Tibial nerve (tissue), 4 donors: ENCODE measurements around the gene MOCS1. TPM values are rescaled to one million over a fixed set of nuclear protein-coding genes. Genes with fewer than 3 reads are reported as not detected.

Experiments used
- DNase-seq, 2 donors: peaks; one replicate each; pipeline ENCODE4 v3.0.0-alpha.2; 2019; ENCODE audit warnings: low spot score in 2 of 2
- H3K27ac ChIP-seq, 4 donors: fragments of 200-600 bp; sonication (generic) in 3 of 4; one replicate each; pipeline ENCODE4 v1.5.1; 2017 to 2019; ENCODE audit warnings: mild to moderate bottlenecking in 1 of 4
- H3K27me3 ChIP-seq, 2 donors: fragments of 200-600 bp; sonication (generic) in 1 of 2; one replicate each; pipeline versions ENCODE4 v1.5.1 to v1.6.0; 2017 to 2019
- H3K36me3 ChIP-seq, 3 donors: fragments of 200-600 bp; sonication (generic); one replicate each; pipeline ENCODE4 v1.5.1; 2018 to 2019
- H3K4me1 ChIP-seq, 4 donors: fragments of 200-600 bp; sonication (generic) in 3 of 4; one replicate each; pipeline ENCODE4 v1.5.1; 2017 to 2019
- H3K4me3 ChIP-seq, 4 donors: fragments of 200-600 bp; sonication (generic) in 3 of 4; one replicate each; pipeline ENCODE4 v1.5.1; 2017 to 2019; ENCODE audit warnings: mild to moderate bottlenecking in 1 of 4, moderate library complexity in 1 of 4
- H3K9me3 ChIP-seq, 4 donors: fragments of 200-600 bp; sonication (generic) in 3 of 4; one replicate each; pipeline ENCODE4 v1.5.1; 2017 to 2019
- EP300 ChIP-seq, 2 donors: sonication (generic); formaldehyde crosslinking; IDR thresholded peaks; one replicate each; pipeline ENCODE4 v1.6.1; 2017; ENCODE audit warnings: antibody characterized with exemption in 2 of 2, mild to moderate bottlenecking in 1 of 2
- POLR2A ChIP-seq, 2 donors: fragments of 450-650 bp; IDR thresholded peaks; one replicate each; pipeline ENCODE4 v1.6.1; 2017; ENCODE audit warnings: antibody characterized with exemption in 2 of 2, mild to moderate bottlenecking in 2 of 2, moderate library complexity in 2 of 2
- WGBS, 2 donors: methylation state at CpG; one replicate each; pipeline ENCODE4 v1.1.5; 2018; 5-methylcytosine and 5-hydroxymethylcytosine counted together
- total RNA-seq, 4 donors: library from RNA; depleted of rRNA; stranded (reverse); fragments of >200 nt; gene quantifications; one replicate each; pipeline ENCODE4 v1.1.0, GENCODE V29; 2016
- TF ChIP-seq, protein P1 (sequence below), 5 experiments: fragments of 200-600 bp in 3 of 5; fragments of 450-650 bp in 2 of 5; sonication (generic) in 3 of 5; IDR thresholded peaks; one replicate each; pipeline ENCODE4 v1.5.1; 2016 to 2019; ENCODE audit warnings: antibody characterized with exemption in 5 of 5, mild to moderate bottlenecking in 3 of 5, moderate library complexity in 2 of 5

MOCS1 gene
- total RNA-seq, 4 donors from 2014 or later = 56.7 to 103 (median 71.0) TPM

GRCh38 chr6:39915866-39916265 is 18.4 kb downstream of the MOCS1 start:
- DNase-seq = no peak
- 98 to 99% methylated on average over 4 to 5 of the region's 5 CpGs for WGBS, 2 donors
- Histone ChIP-seq H3K9me3 (no peaks in the 10 kb centered on the region), H3K4me3 (no peak overlapping the region), H3K27ac (no peak overlapping the region), H3K27me3 (no peaks in the 10 kb centered on the region), H3K4me1 (no peaks in the 10 kb centered on the region), H3K36me3 (peaks cover 0 to 93% (median 3%) of the 10 kb centered on the region in 3 donors)
- TF ChIP-seq POLR2A (IDR thresholded peaks at IDR 0.05) (no peak), EP300 (IDR thresholded peaks at IDR 0.05) (no peak)
- TF ChIP-seq, protein P1, sequence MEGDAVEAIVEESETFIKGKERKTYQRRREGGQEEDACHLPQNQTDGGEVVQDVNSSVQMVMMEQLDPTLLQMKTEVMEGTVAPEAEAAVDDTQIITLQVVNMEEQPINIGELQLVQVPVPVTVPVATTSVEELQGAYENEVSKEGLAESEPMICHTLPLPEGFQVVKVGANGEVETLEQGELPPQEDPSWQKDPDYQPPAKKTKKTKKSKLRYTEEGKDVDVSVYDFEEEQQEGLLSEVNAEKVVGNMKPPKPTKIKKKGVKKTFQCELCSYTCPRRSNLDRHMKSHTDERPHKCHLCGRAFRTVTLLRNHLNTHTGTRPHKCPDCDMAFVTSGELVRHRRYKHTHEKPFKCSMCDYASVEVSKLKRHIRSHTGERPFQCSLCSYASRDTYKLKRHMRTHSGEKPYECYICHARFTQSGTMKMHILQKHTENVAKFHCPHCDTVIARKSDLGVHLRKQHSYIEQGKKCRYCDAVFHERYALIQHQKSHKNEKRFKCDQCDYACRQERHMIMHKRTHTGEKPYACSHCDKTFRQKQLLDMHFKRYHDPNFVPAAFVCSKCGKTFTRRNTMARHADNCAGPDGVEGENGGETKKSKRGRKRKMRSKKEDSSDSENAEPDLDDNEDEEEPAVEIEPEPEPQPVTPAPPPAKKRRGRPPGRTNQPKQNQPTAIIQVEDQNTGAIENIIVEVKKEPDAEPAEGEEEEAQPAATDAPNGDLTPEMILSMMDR (IDR thresholded peaks at IDR 0.05) = no peak

- no peak overlapping the region for H3K4me3 ChIP-seq
- DNase-seq = no peak
- H3K4me1 ChIP-seq = no peaks in the 10 kb centered on the region
- WGBS, 2 donors = 93 to 97% methylated on average over 3 of the region's 3 CpGs
- H3K27ac ChIP-seq = no peak overlapping the region
- no peak for TF ChIP-seq POLR2A (IDR thresholded peaks at IDR 0.05)
- TF ChIP-seq EP300 (IDR thresholded peaks at IDR 0.05) = no peak
- TF ChIP-seq, protein P1 (IDR thresholded peaks at IDR 0.05) = no peak
- H3K27me3 ChIP-seq = no peaks in the 10 kb centered on the region
- H3K9me3 ChIP-seq = no peaks in the 10 kb centered on the region
- peaks cover 0 to 93% (median 3%) of the 10 kb centered on the region in 3 donors for H3K36me3 ChIP-seq
These were observed 20.0 kb downstream of the MOCS1 start for GRCh38 chr6:39914239-39914638.

- DNase-seq = no peak
These were observed 20.8 kb downstream of the MOCS1 start for GRCh38 chr6:39913391-39913916.

GRCh38 chr6:39912446-39912845 is 21.8 kb downstream of the MOCS1 start:
- DNase-seq = no peak
- no peaks in the 10 kb centered on the region for H3K4me1 ChIP-seq
- no peak overlapping the region for H3K27ac ChIP-seq
- H3K36me3 ChIP-seq = peaks cover 0 to 96% (median 3%) of the 10 kb centered on the region in 3 donors
- H3K9me3 ChIP-seq = no peaks in the 10 kb centered on the region
- H3K27me3 ChIP-seq = no peaks in the 10 kb centered on the region
- TF ChIP-seq EP300 (IDR thresholded peaks at IDR 0.05) (no peak), POLR2A (IDR thresholded peaks at IDR 0.05) (no peak)
- TF ChIP-seq, protein P1 (IDR thresholded peaks at IDR 0.05) = no peak
- WGBS, 2 donors = 81 to 90% methylated on average over 4 of the region's 4 CpGs
- H3K4me3 ChIP-seq = no peak overlapping the region

More at GRCh38 chr6:39913391-39913916, 20.8 kb downstream of the MOCS1 start:
- TF ChIP-seq POLR2A (IDR thresholded peaks at IDR 0.05) = no peak
- Histone ChIP-seq H3K36me3 (peaks cover 0 to 94% (median 3%) of the 10 kb centered on the region in 3 donors), H3K27ac (no peak overlapping the region), H3K27me3 (no peaks in the 10 kb centered on the region), H3K4me1 (no peaks in the 10 kb centered on the region), H3K9me3 (no peaks in the 10 kb centered on the region), H3K4me3 (no peak overlapping the region)
- 91 to 95% methylated on average over 12 of the region's 12 CpGs for WGBS, 2 donors

DNA sequence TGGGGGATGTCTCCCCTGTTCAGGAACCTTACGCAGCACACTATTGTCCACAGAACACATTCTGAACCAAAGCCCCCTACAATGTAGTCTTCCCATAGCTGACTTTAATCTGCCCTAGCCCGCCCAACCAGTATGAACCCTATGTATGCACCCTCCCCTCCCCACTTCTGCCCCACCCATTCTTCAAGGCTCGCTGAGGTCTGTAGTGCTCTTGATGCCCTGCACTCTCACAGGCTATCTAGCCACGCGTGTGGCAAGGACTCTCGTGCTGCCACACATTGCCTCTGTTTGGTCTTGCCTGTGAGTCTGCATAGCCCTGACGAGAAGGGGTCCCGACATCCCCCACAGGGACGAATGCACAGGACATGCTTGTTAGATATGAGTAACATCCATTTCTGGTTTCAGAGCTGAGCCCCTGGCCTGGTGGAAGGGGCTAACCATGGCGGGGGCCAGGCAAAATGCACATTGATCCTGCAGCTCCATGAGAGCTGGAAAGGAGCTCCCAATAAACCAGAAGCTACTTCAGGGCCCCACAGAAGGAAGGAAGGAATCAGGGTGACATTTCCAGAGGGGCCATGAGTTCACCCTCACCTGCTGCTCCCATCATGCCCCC is 22.6 kb downstream of the MOCS1 start:
- TF ChIP-seq EP300 (IDR thresholded peaks at IDR 0.05) = no peak
- TF ChIP-seq POLR2A (IDR thresholded peaks at IDR 0.05) = no peak
- TF ChIP-seq, protein P1 (IDR thresholded peaks at IDR 0.05) = no peak
- 94 to 97% methylated on average over 10 of the region's 10 CpGs for WGBS, 2 donors
- no peak for DNase-seq
- H3K9me3 ChIP-seq = no peaks in the 10 kb centered on the region
- no peak overlapping the region for H3K27ac ChIP-seq
- H3K27me3 ChIP-seq = no peaks in the 10 kb centered on the region
- no peaks in the 10 kb centered on the region for H3K4me1 ChIP-seq
- peaks cover 0 to 96% (median 3%) of the 10 kb centered on the region in 3 donors for H3K36me3 ChIP-seq
- H3K4me3 ChIP-seq = no peak overlapping the region
